GM19397 (cell line): Measurements from ENCODE around the gene DLEU7.

Experiments used
- ATAC-seq: cut with Tn5 transposase; IDR thresholded peaks from one replicate; pipeline ENCODE4 v1.9.1; 2021; ENCODE audit warnings: mild to moderate bottlenecking, moderate library complexity; ENCODE audit not compliant: unreplicated experiment

DLEU7 gene

GRCh38 chr13:50844084-50844875 lies 788 bp upstream of the DLEU7 start:
- ATAC-seq = no peak

- no peak for ATAC-seq
Measured at GRCh38 chr13:50842990-50843256, 569 bp downstream of the DLEU7 start.

GRCh38 chr13:50842251-50842989 lies 1.1 kb downstream of the DLEU7 start:
- no peak for ATAC-seq

GRCh38 chr13:50841786-50842185 lies 1.7 kb downstream of the DLEU7 start:
- no peak for ATAC-seq

- no peak for ATAC-seq
Measured at GRCh38 chr13:50840284-50840683, 3.2 kb downstream of the DLEU7 start.

GRCh38 chr13:50839828-50840227 lies 3.7 kb downstream of the DLEU7 start:
- no peak for ATAC-seq

- ATAC-seq = no peak
Measured at GRCh38 chr13:50838701-50839100, 4.8 kb downstream of the DLEU7 start.

GRCh38 chr13:50838031-50838430 lies 5.5 kb downstream of the DLEU7 start:
- ATAC-seq = no peak

GRCh38 chr13:50831512-50831911 lies 12.0 kb downstream of the DLEU7 start:
- ATAC-seq = no peak

GRCh38 chr13:50829896-50830295 lies 13.6 kb downstream of the DLEU7 start:
- ATAC-seq = no peak

- ATAC-seq = no peak
Measured at GRCh38 chr13:50829226-50829625, 14.3 kb downstream of the DLEU7 start.

GRCh38 chr13:50826035-50826434 lies 17.5 kb downstream of the DLEU7 start:
- ATAC-seq = no peak

- no peak for ATAC-seq
Measured at GRCh38 chr13:50812242-50812641, 31.2 kb downstream of the DLEU7 start.

GRCh38 chr13:50810998-50811397 lies 32.5 kb downstream of the DLEU7 start:
- ATAC-seq = peak; percentile 87

GRCh38 chr13:50810468-50810867 lies 33.0 kb downstream of the DLEU7 start:
- ATAC-seq = no peak

- ATAC-seq = no peak
Measured at GRCh38 chr13:50809133-50810090, 34.1 kb downstream of the DLEU7 start.

GRCh38 chr13:50805805-50806204 lies 37.7 kb downstream of the DLEU7 start:
- ATAC-seq = no peak

GRCh38 chr13:50801087-50801931 lies 42.2 kb downstream of the DLEU7 start:
- ATAC-seq = peak; percentile 83

- no peak for ATAC-seq
Measured at GRCh38 chr13:50800091-50800739, 43.3 kb downstream of the DLEU7 start.

- no peak for ATAC-seq
Measured at GRCh38 chr13:50798923-50799322, 44.6 kb downstream of the DLEU7 start.
